HTERT RPE-1 (cell line): ENCODE results near the gene MEIS2.

Experiments used
- in situ Hi-C: fragments of 300-500 bp; cut with MboI; formaldehyde crosslinking; loops from 4 replicates; pipeline ENCODE4 v1.14.3; 2020; ENCODE audit warnings: low sequenced_read_pairs

The MEIS2 gene

DNA sequence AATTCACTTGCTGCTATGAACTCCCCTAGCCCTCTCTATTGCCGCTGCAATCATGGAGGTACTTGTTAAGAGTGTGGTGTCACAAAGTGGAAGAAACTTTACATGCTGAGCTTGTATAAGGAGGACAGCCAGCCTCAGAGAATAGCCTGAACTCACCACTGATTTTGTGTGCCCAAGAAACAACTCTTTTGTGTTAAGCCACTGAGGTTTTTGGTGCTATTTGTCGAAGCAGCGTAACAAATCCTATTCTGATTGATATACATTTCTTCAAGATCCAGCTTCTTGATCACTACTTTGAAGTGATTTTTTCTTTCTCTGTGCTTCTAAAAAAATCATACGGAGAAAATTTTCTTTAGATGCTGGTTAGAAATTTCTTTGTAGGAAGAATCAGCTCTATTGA, 132.4 kb downstream of the MEIS2 start:
- in situ Hi-C loops = no loop called here

DNA sequence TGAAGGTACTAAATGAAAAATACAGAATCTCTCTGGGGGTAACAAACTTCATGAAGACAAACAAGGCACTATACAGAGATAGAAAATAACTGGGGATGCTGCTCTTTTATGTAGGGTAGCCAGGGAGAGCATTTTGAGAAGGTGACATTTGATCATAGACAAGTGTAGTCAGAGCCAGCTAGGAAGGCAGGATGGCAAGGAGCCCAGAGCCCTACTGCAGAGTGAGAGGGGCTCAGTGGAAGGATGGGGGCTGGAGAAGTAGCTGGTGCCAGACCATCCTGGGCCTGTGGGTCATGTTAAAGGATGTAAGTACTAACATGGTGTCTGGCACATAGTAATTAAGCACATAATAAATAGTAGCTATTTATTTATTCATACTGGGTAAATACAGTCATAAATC, 133.6 kb downstream of the MEIS2 start:
- in situ Hi-C loops = no loop called here

DNA sequence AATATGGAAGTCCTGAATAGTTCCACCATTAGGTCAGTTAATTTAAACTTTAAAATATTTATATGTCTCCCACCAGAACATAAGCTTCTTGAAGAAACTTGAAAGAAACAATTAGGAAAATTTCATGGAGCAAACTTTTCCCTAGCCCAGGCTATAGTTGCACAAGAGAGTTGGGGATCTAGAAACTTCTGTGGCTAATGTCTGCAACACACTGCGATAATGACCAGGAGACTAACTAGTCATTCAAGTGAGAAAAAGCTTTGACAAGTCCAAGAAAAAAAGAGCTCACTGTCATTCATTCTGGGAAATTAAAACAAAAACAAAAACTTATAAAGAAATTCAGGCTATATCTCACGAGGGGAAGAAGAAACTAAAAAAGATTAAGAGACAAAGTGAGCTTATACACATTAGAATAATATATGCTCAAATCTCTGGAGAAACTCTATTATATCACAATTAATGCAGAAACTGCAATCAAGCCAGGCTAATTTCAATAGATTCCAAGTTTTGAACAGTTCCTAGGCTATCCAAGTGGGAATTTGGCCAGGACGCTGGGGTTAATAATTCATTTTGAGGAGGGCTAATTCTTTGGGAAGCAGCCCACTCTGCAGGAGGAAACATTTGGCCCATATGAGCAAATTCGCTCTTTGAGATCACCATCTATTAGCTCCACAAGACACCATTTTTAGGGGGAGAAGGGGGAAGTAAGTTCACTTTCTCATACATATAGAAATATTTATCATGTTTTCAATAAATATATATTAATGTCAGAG, 134.6 kb downstream of the MEIS2 start:
- in situ Hi-C loops = no loop called here

- in situ Hi-C loops = no loop called here
Observed at GRCh38 chr15:36964626-36965025, 135.7 kb downstream of the MEIS2 start.

GRCh38 chr15:36961956-36962355, 138.4 kb downstream of the MEIS2 start:
- in situ Hi-C loops = no loop called here

DNA sequence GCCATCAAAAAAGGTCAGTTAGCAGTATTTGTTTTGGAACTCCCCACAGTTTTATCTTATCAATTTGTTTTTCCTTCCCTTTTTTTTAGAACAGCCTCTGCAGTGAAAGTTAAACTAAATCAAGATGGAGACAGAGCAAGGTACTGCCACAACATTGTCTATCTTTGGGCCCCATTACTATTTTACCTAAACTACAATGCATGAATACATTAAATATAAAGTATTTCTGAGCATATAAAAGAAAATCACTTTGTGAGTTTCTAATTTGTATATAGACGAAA, 139.5 kb downstream of the MEIS2 start:
- in situ Hi-C loops = no loop called here

DNA sequence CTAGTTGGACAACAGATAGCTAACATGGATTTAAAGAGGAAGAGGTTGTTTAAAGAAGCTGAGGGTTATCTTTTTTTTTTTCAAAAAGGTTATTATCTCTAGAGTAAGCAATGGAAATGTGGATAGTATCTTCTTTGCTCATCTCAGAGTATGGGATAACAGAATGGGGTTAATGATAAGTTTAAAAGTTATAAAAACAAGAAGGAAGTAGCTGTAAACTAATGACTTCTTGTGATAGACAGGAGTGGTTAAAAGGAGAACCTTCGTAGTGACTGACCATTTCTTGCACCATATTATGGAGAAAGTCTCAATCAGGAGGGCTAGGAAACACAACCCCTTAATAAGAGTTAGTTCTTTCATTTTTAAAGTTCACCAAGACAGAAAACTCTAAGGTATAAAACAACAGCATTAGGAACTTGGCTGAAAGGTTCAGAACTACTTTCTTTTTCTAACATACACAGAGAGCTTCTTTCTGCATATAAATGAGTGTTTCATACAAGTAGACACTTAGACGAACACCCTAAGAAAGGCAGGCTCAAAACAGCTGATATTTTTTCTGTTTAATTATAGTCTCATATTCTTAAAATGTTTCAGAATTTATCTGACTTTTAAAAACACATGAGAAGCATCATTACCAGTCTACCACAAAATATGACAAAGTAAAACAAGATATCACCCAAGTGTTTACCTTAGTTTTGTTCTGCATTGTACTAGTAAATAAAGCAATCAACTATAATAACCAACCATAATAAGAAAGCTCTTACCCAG, 140.0 kb downstream of the MEIS2 start:
- in situ Hi-C loops = no loop called here

GRCh38 chr15:36959746-36960145, 140.6 kb downstream of the MEIS2 start:
- in situ Hi-C loops = no loop called here

GRCh38 chr15:36958606-36959005, 141.7 kb downstream of the MEIS2 start:
- in situ Hi-C loops = no loop called here

DNA sequence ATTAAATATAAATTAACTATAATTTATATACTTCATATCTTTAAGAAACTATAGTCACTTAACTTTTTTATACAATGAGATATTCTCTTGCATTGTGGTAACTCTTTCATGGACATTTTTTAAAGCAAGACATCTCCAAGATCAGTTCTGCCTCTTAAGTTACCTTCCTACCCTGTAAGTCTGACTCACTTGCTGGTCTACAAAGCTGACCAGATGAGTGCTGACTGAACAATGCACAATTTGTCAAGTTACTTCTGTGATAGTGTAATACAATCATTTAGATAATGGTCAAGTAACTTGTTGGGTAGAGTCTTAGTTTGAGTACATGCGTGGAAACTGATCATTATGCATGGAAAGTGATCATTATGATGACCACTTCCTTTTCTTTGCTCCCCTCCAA, 145.9 kb downstream of the MEIS2 start:
- in situ Hi-C loops = no loop called here

- in situ Hi-C loops = no loop called here
Observed at GRCh38 chr15:36953346-36953745, 147.0 kb downstream of the MEIS2 start.

DNA sequence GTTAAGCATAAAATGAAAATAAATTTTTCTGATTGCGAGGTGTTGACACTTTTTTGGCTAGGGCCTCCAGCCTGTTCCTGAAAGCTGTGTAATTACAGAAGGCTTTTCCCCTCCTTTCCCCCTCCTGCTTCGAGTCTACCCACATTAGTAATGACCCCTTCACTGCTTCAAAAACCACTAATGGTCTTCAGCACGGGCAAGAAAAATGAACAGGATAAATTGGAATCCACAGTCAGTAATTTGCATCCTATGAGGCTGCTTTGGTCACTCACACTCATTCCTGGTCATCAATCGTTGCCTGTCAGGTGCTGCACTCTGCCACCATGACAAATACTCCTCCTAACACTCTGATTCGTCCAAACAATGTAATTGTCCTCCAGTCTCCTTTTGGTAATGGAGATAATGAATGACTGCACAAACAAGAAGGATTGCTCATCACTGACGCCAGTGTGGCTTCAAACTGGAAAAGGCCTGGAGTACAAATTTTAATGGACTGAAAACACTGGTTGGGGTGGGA, 148.6 kb downstream of the MEIS2 start:
- in situ Hi-C loops = no loop called here

- in situ Hi-C loops = no loop called here
Observed at GRCh38 chr15:36950371-36950770, 150.0 kb downstream of the MEIS2 start.

GRCh38 chr15:36948982-36949381, 151.4 kb downstream of the MEIS2 start:
- in situ Hi-C loops = no loop called here

DNA sequence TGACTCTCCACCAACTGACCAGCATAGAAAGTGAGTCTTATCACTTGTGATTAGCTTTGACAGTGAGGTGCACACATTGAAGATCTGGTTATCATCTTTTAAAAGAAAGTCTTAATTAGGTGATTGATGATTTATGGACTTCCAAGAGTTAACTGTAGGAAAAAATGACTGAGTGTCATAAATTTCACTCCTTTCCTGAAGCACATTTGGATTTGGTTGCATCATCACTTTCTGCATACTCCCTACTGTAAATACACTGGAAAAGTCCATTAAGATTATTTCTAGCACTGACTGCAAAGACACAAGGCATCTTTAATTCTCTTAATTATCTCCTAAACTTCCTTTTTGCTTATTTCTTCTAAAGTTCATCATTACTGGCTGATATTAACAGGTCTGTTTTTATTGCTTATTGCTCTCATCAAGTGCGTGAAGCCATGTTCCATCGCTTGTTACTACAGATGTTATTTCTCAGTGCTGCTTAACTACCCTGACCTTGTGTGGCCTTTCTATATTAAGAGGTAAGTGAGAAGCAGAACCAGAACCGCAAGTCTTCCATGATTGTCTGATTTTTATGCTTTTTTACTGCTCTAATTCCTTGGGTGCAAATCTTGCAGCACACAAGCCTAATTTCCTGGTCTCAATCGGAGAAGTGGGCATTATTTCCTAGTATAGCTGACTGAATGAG, 153.2 kb downstream of the MEIS2 start:
- in situ Hi-C loops = no loop called here

DNA sequence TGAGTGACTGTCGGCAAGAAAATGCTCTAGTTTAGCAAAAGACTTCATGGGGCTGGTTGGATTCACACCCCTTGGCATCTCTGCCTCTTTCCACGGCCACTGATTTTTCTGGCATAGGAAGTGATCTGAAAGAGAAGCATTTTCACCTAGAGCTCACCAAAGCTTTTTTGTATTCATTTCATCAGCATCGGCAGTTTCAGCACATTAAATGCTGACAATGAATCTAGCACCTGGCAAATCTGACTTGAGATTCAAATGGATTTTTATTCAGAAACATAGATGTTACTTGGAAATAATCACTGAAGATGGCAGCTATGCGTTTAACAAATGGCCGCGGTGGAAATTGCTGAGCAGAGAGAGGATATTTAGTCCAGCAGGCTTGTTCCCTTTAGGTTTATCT, 155.9 kb downstream of the MEIS2 start:
- in situ Hi-C loops = no loop called here

- in situ Hi-C loops = no loop called here
Observed at GRCh38 chr15:36943508-36944361, 156.6 kb downstream of the MEIS2 start.

DNA sequence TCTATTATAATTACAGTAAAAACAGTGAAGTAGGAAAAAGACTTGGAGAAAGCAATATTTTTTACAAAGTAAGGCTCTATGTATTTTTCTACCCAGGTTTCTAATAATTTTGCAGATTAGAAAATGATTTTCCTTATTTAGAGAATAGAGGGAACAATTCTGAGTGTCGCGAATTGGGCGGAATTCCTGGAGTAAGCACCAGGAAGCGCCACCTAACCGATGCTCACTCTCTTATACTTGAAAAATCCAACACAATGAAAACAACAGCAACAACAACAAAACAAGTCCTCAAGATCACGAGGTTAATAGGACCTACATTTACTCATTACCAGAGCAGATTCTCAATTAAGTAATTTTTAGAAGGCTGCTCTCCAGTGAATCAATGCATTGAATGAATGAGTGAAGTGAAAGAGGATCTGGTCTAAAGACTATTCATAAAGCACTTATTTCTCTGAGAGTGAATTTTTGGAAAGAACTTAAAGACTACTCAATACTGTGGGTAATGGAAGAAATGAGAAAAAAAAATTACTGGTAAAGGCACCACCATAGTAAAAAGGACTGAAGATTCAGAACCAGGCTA, 158.0 kb downstream of the MEIS2 start:
- in situ Hi-C loops = no loop called here

DNA sequence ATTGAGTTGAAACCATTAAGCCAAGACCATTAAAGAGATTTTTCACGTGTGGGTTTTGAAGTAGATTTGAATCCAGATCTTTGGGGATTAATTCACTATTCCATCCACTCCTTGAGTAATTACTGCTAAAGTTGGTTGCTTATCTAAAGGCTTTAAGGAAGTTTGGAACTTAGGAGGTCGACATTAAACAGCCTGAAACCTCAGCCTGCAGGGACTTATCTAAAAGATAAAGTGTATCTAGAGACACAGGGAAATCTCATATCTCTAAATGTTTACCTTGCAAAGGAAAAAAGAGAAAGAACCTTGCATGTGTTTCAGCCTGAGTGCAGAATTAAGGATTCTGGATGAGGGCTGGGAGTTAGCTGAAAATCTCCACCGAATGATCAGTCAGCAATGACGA, 158.6 kb downstream of the MEIS2 start:
- in situ Hi-C loops = no loop called here

GRCh38 chr15:36940636-36941260, 159.6 kb downstream of the MEIS2 start:
- in situ Hi-C loops = no loop called here
